ENCODE data around the gene RAB17.

Gene RAB17

DNA sequence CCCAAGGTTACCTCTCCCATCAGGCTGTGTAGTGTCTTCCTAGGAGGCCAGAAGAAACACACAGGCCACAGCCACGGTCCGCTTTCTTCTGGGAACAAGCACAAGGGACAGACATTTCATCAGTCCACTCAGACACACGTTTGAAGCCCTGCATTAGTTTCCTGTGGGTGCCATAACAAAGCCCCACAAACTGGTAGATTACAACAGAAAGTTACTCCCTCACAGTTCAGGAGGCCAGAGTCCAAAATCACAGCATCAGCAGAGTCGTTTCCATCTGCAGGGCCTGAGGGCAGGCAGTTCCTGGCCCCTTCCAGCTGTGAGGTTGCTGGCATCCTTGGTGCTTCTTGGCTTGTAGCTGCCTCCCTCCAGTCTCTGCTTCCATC, 32.9 kb downstream of the RAB17 start:
- no peak overlapping the region for H3K27ac ChIP-seq
- no peak for TF ChIP-seq CTCF (IDR thresholded peaks at IDR 0.05)
- H3K79me2 ChIP-seq, result no peaks in the 10 kb centered on the region
- no peaks in the 10 kb centered on the region for H3K27me3 ChIP-seq (ENCODE audit: control insufficient read depth, insufficient read depth, low read length)
- no peaks in the 10 kb centered on the region for H3K4me1 ChIP-seq
- H3K4me2 ChIP-seq (ENCODE audit: low read length), result no peak overlapping the region
- no peak overlapping the region for H2AFZ ChIP-seq
- no peaks in the 10 kb centered on the region for H3K36me3 ChIP-seq (ENCODE audit: control insufficient read depth, insufficient read depth, low read length)
- no peaks in the 10 kb centered on the region for H3K9me3 ChIP-seq (ENCODE audit: control insufficient read depth, low read length)
- no peak overlapping the region for H3K4me3 ChIP-seq (ENCODE audit: low read depth, low read length)
- no peak overlapping the region for H3K9ac ChIP-seq

- H3K27ac ChIP-seq, result no peak overlapping the region
- no peak overlapping the region for H2AFZ ChIP-seq
- H3K4me3 ChIP-seq (ENCODE audit: low read depth, low read length), result no peak overlapping the region
- no peaks in the 10 kb centered on the region for H3K79me2 ChIP-seq
- H3K36me3 ChIP-seq (ENCODE audit: control insufficient read depth, insufficient read depth, low read length), result no peaks in the 10 kb centered on the region
- no peaks in the 10 kb centered on the region for H3K4me1 ChIP-seq
- H3K27me3 ChIP-seq (ENCODE audit: control insufficient read depth, insufficient read depth, low read length), result no peaks in the 10 kb centered on the region
- H3K9me3 ChIP-seq (ENCODE audit: control insufficient read depth, low read length), result no peaks in the 10 kb centered on the region
- H3K9ac ChIP-seq, result no peak overlapping the region
- no peak for TF ChIP-seq CTCF (IDR thresholded peaks at IDR 0.05)
- H3K4me2 ChIP-seq (ENCODE audit: low read length), result no peak overlapping the region
Measured at GRCh38 chr2:237556773-237557632, 33.5 kb downstream of the RAB17 start.

- TF ChIP-seq CTCF (IDR thresholded peaks at IDR 0.05), result no peak
- Histone ChIP-seq H3K9ac (no peak overlapping the region), H3K36me3 (ENCODE audit: control insufficient read depth, insufficient read depth, low read length) (no peaks in the 10 kb centered on the region), H3K27me3 (ENCODE audit: control insufficient read depth, insufficient read depth, low read length) (no peaks in the 10 kb centered on the region), H3K4me3 (ENCODE audit: low read depth, low read length) (no peak overlapping the region), H3K79me2 (no peaks in the 10 kb centered on the region), H2AFZ (no peak overlapping the region), H3K4me1 (no peaks in the 10 kb centered on the region), H3K9me3 (ENCODE audit: control insufficient read depth, low read length) (no peaks in the 10 kb centered on the region), H3K27ac (no peak overlapping the region), H3K4me2 (ENCODE audit: low read length) (no peak overlapping the region)
Measured at GRCh38 chr2:237555560-237555959, 35.0 kb downstream of the RAB17 start.

- no peak for TF ChIP-seq CTCF (IDR thresholded peaks at IDR 0.05)
- no peaks in the 10 kb centered on the region for H3K4me1 ChIP-seq
- H3K27me3 ChIP-seq (ENCODE audit: control insufficient read depth, insufficient read depth, low read length), result no peaks in the 10 kb centered on the region
- no peak overlapping the region for H3K4me3 ChIP-seq (ENCODE audit: low read depth, low read length)
- H2AFZ ChIP-seq, result no peak overlapping the region
- H3K9me3 ChIP-seq (ENCODE audit: control insufficient read depth, low read length), result no peaks in the 10 kb centered on the region
- no peak overlapping the region for H3K9ac ChIP-seq
- no peak overlapping the region for H3K27ac ChIP-seq
- no peaks in the 10 kb centered on the region for H3K79me2 ChIP-seq
- H3K36me3 ChIP-seq (ENCODE audit: control insufficient read depth, insufficient read depth, low read length), result no peaks in the 10 kb centered on the region
- no peak overlapping the region for H3K4me2 ChIP-seq (ENCODE audit: low read length)
Measured at GRCh38 chr2:237553948-237554347, 36.6 kb downstream of the RAB17 start.

- Histone ChIP-seq H3K4me2 (ENCODE audit: low read length) (no peak overlapping the region), H3K4me3 (ENCODE audit: low read depth, low read length) (no peak overlapping the region), H3K27me3 (ENCODE audit: control insufficient read depth, insufficient read depth, low read length) (no peaks in the 10 kb centered on the region), H3K27ac (no peak overlapping the region), H3K9me3 (ENCODE audit: control insufficient read depth, low read length) (no peaks in the 10 kb centered on the region), H2AFZ (no peak overlapping the region), H3K9ac (no peak overlapping the region), H3K36me3 (ENCODE audit: control insufficient read depth, insufficient read depth, low read length) (no peaks in the 10 kb centered on the region), H3K4me1 (no peaks in the 10 kb centered on the region), H3K79me2 (no peaks in the 10 kb centered on the region)
- TF ChIP-seq CTCF (IDR thresholded peaks at IDR 0.05), result no peak
Measured at GRCh38 chr2:237552908-237553307, 37.6 kb downstream of the RAB17 start.

All from parathyroid adenoma (tissue), 2 donors.